Caco-2 (cell line): ENCODE data around the gene TTC28. TPM values are rescaled to one million over a fixed set of nuclear protein-coding genes. Genes with fewer than 3 reads are reported as not detected.
"Not testable (repeated sequence)": the region's sequence is repeated elsewhere in the genome, so short reads cannot be mapped to it uniquely, and the experiment has no call there.

Experiments
- BruUV-seq: library from RNA; stranded (reverse); fragments of 400-500 nt; replicated peaks from 2 replicates; lab custom pipeline; 2021; lab: Mats Ljungman, UMichigan
- CTCF ChIA-PET: fragments of 300-600 bp; sonication (Branson Sonifier 250); formaldehyde crosslinking; loops from one replicate; lab custom pipeline; 2022; ENCODE audit warnings: antibody characterized with exemption; lab: Charles Lee
- POLR2A ChIA-PET: fragments of 300-600 bp; sonication (Branson Sonifier 250); formaldehyde crosslinking; loops from one replicate; lab custom pipeline; 2022; ENCODE audit warnings: antibody characterized with exemption; lab: Charles Lee
- DNase-seq, 2 experiments: peaks; one replicate each; pipeline versions ENCODE4 v3.0.0 to v3.0.0-alpha.2; 2020 to 2022
- H3K27me3 ChIP-seq: replicated peaks from 2 replicates; pipeline ENCODE4 v1.6.0; 2011; ENCODE audit warnings: low read length; ENCODE audit not compliant: control insufficient read depth, insufficient read depth
- H3K36me3 ChIP-seq: 2 replicates; pipeline ENCODE4 v1.5.1; 2011; ENCODE audit warnings: low read length; ENCODE audit not compliant: control insufficient read depth, insufficient read depth
- H3K4me1 ChIP-seq: fragments of 250-450 bp; sonication (Bioruptor Pico); 2 replicates; pipeline ENCODE4 v1.5.1; 2020; ENCODE audit warnings: mild to moderate bottlenecking
- H3K4me3 ChIP-seq: 2 replicates; pipeline ENCODE4 v1.5.1; 2011; ENCODE audit warnings: low read depth, mild to moderate bottlenecking, control low read depth, low read length
- H3K9me3 ChIP-seq: fragments of 250-450 bp; sonication (Bioruptor Pico); 2 replicates; pipeline ENCODE4 v1.5.1; 2020; ENCODE audit warnings: mild to moderate bottlenecking, moderate library complexity
- H3K27ac Mint-ChIP-seq: one replicate; pipeline ENCODE4 v1.8.0; 2022; ENCODE audit warnings: mixed read lengths; ENCODE audit not compliant: unreplicated experiment
- H3K27me3 Mint-ChIP-seq: one replicate; pipeline ENCODE4 v1.8.0; 2022; ENCODE audit warnings: mixed read lengths; ENCODE audit not compliant: insufficient read depth, unreplicated experiment
- H3K36me3 Mint-ChIP-seq: one replicate; pipeline ENCODE4 v1.8.0; 2022; ENCODE audit warnings: mild to moderate bottlenecking, mixed read lengths; ENCODE audit not compliant: insufficient read depth, unreplicated experiment
- H3K4me1 Mint-ChIP-seq: one replicate; pipeline ENCODE4 v1.8.0; 2022; ENCODE audit warnings: low read depth, mixed read lengths; ENCODE audit not compliant: unreplicated experiment
- H3K4me3 Mint-ChIP-seq: one replicate; pipeline ENCODE4 v1.8.0; 2022; ENCODE audit warnings: mild to moderate bottlenecking, moderate library complexity, mixed read lengths; ENCODE audit not compliant: unreplicated experiment
- H3K9me3 Mint-ChIP-seq: one replicate; pipeline ENCODE4 v1.8.0; 2022; ENCODE audit warnings: mixed read lengths; ENCODE audit not compliant: unreplicated experiment
- intact Hi-C: fragments of 100-400 bp; cut with micrococcal nuclease; formaldehyde crosslinking; loops from one replicate; pipeline ENCODE4 v1.10.0; 2022; ENCODE audit not compliant: unreplicated experiment
- total RNA-seq: library from RNA; stranded (reverse); gene quantifications from 2 replicates; pipeline ENCODE4 v1.2.3, GENCODE V29; 2022
- TF ChIP-seq, protein P1 (sequence below), 2 experiments: fragments of 200-600 bp in 1 of 2; IDR thresholded peaks; 1 replicate in 1 of 2; 2 replicates in 1 of 2; pipeline versions ENCODE4 v1.5.1 to v1.8.0; 2011 to 2022; ENCODE audit warnings: antibody characterized with exemption in 1 of 2, control low read depth in 1 of 2, inconsistent platforms in 1 of 2, low read depth in 1 of 2, low read length in 1 of 2, mild to moderate bottlenecking in 1 of 2, moderate library complexity in 1 of 2; ENCODE audit not compliant: insufficient read depth in 1 of 2, severe bottlenecking in 1 of 2, unreplicated experiment in 1 of 2

TTC28 gene
- total RNA-seq, 1 experiment from 2014 or later, result 12.0 TPM

DNA sequence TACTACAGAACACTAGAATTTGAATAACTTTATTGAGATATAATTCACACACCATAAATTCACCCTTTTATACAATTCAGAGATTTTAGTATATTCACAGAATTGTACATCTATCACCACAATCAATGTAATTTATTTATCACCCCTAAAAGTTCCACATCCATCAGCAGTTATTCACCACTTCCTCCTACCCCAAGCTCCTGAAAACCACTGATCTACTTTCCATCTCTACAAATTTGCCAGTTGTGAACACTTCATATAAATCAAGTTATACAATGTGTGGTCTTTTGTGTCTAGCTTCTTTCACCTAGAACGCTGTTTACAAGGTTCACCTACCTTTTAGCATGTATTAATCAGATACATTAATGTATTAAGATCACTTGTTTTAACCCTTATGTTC is 179.6 kb downstream of the TTC28 start:
- no peak overlapping the region for H3K27ac Mint-ChIP-seq

DNA sequence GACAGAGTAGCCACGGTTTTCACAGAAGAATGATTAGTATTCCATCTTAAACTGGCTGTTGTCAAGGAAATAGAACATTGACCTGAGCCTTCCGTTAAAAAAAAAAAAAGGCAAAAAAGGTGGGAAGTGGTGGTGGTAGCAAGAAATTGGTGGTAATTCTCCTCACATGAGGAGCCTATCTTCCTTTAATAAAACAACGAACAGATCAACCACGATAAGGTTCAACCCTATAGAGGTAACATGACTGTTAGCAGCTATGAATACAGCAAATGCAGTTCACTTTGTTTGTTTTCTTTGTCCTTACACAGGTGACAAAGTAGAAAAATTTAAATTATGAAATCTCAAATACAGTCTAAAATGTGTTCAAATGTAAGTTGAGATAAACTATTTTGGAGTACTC is 181.6 kb downstream of the TTC28 start:
- no peaks in the 10 kb centered on the region for H3K9me3 ChIP-seq
- BruUV-seq, result no TSS peak
- ChIA-PET POLR2A (no interaction called here), CTCF (no interaction called here)
- Mint-ChIP-seq H3K4me1 (no peaks in the 10 kb centered on the region), H3K36me3 (no peaks in the 10 kb centered on the region), H3K4me3 (no peak overlapping the region), H3K27ac (no peak overlapping the region), H3K27me3 (peaks cover 25% of the 10 kb centered on the region), H3K9me3 (peaks cover 10% of the 10 kb centered on the region)
- intact Hi-C loops, result no loop called here
- no peak overlapping the region for H3K4me3 ChIP-seq
- TF ChIP-seq, protein P1, sequence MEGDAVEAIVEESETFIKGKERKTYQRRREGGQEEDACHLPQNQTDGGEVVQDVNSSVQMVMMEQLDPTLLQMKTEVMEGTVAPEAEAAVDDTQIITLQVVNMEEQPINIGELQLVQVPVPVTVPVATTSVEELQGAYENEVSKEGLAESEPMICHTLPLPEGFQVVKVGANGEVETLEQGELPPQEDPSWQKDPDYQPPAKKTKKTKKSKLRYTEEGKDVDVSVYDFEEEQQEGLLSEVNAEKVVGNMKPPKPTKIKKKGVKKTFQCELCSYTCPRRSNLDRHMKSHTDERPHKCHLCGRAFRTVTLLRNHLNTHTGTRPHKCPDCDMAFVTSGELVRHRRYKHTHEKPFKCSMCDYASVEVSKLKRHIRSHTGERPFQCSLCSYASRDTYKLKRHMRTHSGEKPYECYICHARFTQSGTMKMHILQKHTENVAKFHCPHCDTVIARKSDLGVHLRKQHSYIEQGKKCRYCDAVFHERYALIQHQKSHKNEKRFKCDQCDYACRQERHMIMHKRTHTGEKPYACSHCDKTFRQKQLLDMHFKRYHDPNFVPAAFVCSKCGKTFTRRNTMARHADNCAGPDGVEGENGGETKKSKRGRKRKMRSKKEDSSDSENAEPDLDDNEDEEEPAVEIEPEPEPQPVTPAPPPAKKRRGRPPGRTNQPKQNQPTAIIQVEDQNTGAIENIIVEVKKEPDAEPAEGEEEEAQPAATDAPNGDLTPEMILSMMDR (IDR thresholded peaks at IDR 0.05; ENCODE audit: insufficient read depth in 1 of 2, low read depth in 1 of 2, low read length in 1 of 2, severe bottlenecking in 1 of 2, unreplicated experiment in 1 of 2), result no peak
- no peaks in the 10 kb centered on the region for H3K27me3 ChIP-seq
- no peak for DNase-seq
- no peaks in the 10 kb centered on the region for H3K36me3 ChIP-seq
- no peaks in the 10 kb centered on the region for H3K4me1 ChIP-seq

More for the DNA sequence above, 179.6 kb downstream of the TTC28 start:
- Mint-ChIP-seq H3K9me3 (peaks cover under 1% of the 10 kb centered on the region), H3K36me3 (no peaks in the 10 kb centered on the region), H3K27me3 (peaks cover 21% of the 10 kb centered on the region), H3K4me3 (no peak overlapping the region), H3K4me1 (no peaks in the 10 kb centered on the region)
- Histone ChIP-seq H3K9me3 (no peaks in the 10 kb centered on the region), H3K36me3 (no peaks in the 10 kb centered on the region), H3K4me3 (no peak overlapping the region), H3K4me1 (no peaks in the 10 kb centered on the region), H3K27me3 (no peaks in the 10 kb centered on the region)
- ChIA-PET CTCF (no interaction called here), POLR2A (no interaction called here)
- TF ChIP-seq, protein P1 (IDR thresholded peaks at IDR 0.05; ENCODE audit: insufficient read depth in 1 of 2, low read depth in 1 of 2, low read length in 1 of 2, severe bottlenecking in 1 of 2, unreplicated experiment in 1 of 2), result no peak
- no peak for DNase-seq
- intact Hi-C loops, result no loop called here
- BruUV-seq, result no TSS peak

DNA sequence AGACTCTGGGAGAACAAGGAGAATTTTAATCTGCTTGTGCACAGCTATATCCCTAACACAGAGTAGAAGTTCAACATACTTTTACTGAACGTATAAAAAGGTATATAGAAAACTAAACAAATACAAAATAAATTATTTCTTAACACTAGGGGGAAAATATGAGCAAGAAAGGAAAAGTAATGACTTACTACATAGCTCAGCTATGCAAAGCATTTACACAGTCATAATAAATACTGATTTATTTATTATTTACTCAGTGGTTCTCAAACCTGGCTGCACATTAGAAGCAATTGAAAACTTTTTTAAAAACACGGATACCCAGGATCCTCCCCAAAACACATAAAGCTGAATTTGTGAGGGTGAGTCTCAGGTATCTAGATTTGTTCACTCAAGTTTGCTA is 182.5 kb downstream of the TTC28 start:
- Histone ChIP-seq H3K27me3 (no peaks in the 10 kb centered on the region), H3K9me3 (no peaks in the 10 kb centered on the region), H3K4me1 (no peaks in the 10 kb centered on the region), H3K36me3 (no peaks in the 10 kb centered on the region), H3K4me3 (no peak overlapping the region)
- Mint-ChIP-seq H3K27me3 (peaks cover 25% of the 10 kb centered on the region), H3K9me3 (peaks cover 10% of the 10 kb centered on the region), H3K4me1 (no peaks in the 10 kb centered on the region), H3K36me3 (no peaks in the 10 kb centered on the region), H3K27ac (no peak overlapping the region), H3K4me3 (no peak overlapping the region)
- ChIA-PET POLR2A (no interaction called here), CTCF (no interaction called here)
- no peak for DNase-seq
- TF ChIP-seq, protein P1 (IDR thresholded peaks at IDR 0.05; ENCODE audit: insufficient read depth in 1 of 2, low read depth in 1 of 2, low read length in 1 of 2, severe bottlenecking in 1 of 2, unreplicated experiment in 1 of 2), result no peak
- BruUV-seq, result no TSS peak
- intact Hi-C loops, result no loop called here

DNA sequence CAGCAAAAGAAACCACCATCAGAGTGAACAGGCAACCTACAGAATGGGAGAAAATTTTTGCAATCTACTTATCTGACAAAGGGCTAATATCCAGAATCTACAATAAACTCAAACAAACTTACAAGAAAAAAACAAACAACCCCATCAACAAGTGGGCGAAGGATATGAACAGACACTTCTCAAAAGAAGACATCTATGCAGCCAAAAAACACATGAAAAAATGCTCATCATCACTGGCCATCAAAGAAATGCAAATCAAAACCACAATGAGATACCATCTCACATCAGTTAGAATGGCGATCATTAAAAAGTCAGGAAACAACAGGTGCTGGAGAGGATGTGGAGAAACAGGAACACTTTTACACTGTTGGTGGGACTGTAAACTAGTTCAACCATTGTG is 188.4 kb downstream of the TTC28 start:
- H3K9me3 ChIP-seq, H3K4me3 ChIP-seq, H3K36me3 ChIP-seq, H3K4me1 ChIP-seq, BruUV-seq, H3K27ac Mint-ChIP-seq, H3K36me3 Mint-ChIP-seq, intact Hi-C loops, H3K4me3 Mint-ChIP-seq, H3K27me3 ChIP-seq, CTCF ChIA-PET, DNase-seq, H3K9me3 Mint-ChIP-seq, POLR2A ChIA-PET, H3K4me1 Mint-ChIP-seq: not testable (repeated sequence)
- H3K27me3 Mint-ChIP-seq, result peaks cover 11% of the 10 kb centered on the region
